Astrocyte of the spinal cord (primary cell): ENCODE results near the gene LSAMP.

Experiments
- DNase-seq: peaks from one replicate; pipeline ENCODE4 v3.0.0; 2011; ENCODE audit warnings: low read depth, low spot score
- H3K4me3 ChIP-seq: 2 replicates; pipeline ENCODE4 v1.5.1; 2011; ENCODE audit warnings: low read depth, mild to moderate bottlenecking, low read length, moderate library complexity
- CTCF ChIP-seq: IDR thresholded peaks from 2 replicates; pipeline ENCODE4 v1.5.1; 2012; ENCODE audit warnings: low read depth, mild to moderate bottlenecking, low read length, inconsistent platforms
- in situ Hi-C: cut with HindIII; loops from 2 replicates; pipeline ENCODE4 v1.10.0; 2017; ENCODE audit warnings: low sequenced_read_pairs

LSAMP gene

GRCh38 chr3:116052602-116053001 is 392.7 kb downstream of the LSAMP start:
- no peak for TF ChIP-seq CTCF
- in situ Hi-C loops: no loop called here
- no peak for DNase-seq
- H3K4me3 ChIP-seq: no peak overlapping the region

GRCh38 chr3:116051586-116051985 is 393.7 kb downstream of the LSAMP start:
- no peak for TF ChIP-seq CTCF
- DNase-seq: no peak
- in situ Hi-C loops: no loop called here
- no peak overlapping the region for H3K4me3 ChIP-seq

- in situ Hi-C loops: no loop called here
- DNase-seq: no peak
- no peak overlapping the region for H3K4me3 ChIP-seq
- no peak for TF ChIP-seq CTCF
Observed at GRCh38 chr3:116051040-116051439, 394.2 kb downstream of the LSAMP start.

- in situ Hi-C loops: no loop called here
Observed at GRCh38 chr3:116050311-116050915, 394.9 kb downstream of the LSAMP start.

GRCh38 chr3:116048991-116049390 is 396.3 kb downstream of the LSAMP start:
- H3K4me3 ChIP-seq: no peak overlapping the region
- no peak for DNase-seq
- in situ Hi-C loops: no loop called here
- TF ChIP-seq CTCF: no peak

More at GRCh38 chr3:116050311-116050915, 394.9 kb downstream of the LSAMP start:
- H3K4me3 ChIP-seq: no peak overlapping the region
- no peak for DNase-seq
- no peak for TF ChIP-seq CTCF

GRCh38 chr3:116046350-116046749 is 398.9 kb downstream of the LSAMP start:
- H3K4me3 ChIP-seq: no peak overlapping the region
- in situ Hi-C loops: no loop called here
- no peak for DNase-seq
- no peak for TF ChIP-seq CTCF
